ENCODE measurements around the gene PUDP.

PUDP gene

DNA sequence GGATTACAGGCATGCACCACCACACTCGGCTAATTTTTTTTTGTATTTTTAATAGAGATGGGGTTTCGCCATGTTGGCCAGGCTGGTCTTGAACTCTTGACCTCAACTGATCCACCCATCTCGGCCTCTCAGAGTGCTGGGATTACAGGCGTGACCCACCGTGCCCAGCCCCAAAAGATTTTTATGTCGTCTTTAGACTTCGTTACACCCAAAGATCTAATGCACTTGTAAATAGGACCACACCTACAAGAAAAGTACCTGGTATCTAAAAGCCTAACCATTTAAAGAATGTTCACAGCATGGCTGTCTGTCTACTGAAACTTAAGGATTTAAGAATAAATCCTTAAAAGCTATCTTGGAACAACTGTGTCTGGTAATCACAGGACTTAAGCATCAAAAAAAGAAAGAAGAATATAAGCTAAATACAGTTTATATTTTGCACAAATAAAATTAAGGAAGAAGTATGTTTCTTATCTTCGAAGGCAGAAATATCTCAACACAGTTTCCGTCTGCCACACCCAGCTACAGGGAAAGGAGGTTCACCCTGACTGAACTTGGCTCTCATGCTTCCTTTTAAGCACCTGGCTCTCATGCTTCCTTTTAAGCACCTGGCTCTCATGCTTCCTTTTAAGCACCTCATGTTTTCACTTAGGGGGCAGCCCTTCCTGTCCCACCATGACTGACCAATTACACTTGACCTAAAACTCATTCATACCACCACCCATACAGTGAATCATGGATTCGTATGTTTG is 92.4 kb downstream of the PUDP start:
- no CpG with 5 or more reads among the region's 10 CpGs for WGBS (ENCODE audit: extremely low coverage, insufficient coverage, insufficient read length)
- no peak overlapping the region for H4K12ac ChIP-seq (ENCODE audit: low read depth, low read length)
- H3K4me1 ChIP-seq (ENCODE audit: control insufficient read depth in 1 of 2, insufficient read depth in 2 of 2, low read length in 2 of 2), result no peaks in the 10 kb centered on the region
- no peaks in the 10 kb centered on the region for H3K27me3 ChIP-seq (ENCODE audit: insufficient read depth, low read length)
- no peak overlapping the region for H3K9ac ChIP-seq (ENCODE audit: low read length)
- H4K8ac ChIP-seq (ENCODE audit: low read depth, low read length), result no peak overlapping the region
- no peak overlapping the region for H3K4me3 ChIP-seq (ENCODE audit: low read depth, low read length)
- H4K91ac ChIP-seq (ENCODE audit: low read depth, low read length), result no peak overlapping the region
- DNase-seq, result no peak
- no peak overlapping the region for H3K27ac ChIP-seq (ENCODE audit: low read depth, low read length)
- H3K23ac ChIP-seq (ENCODE audit: low read length), result no peak overlapping the region
- no peak overlapping the region for H3K4ac ChIP-seq (ENCODE audit: low read depth, low read length)
- H2BK12ac ChIP-seq (ENCODE audit: low read length), result no peak overlapping the region
- H2AFZ ChIP-seq (ENCODE audit: insufficient read depth, low read length, poor library complexity), result no peak overlapping the region
- no peaks in the 10 kb centered on the region for H3K79me2 ChIP-seq (ENCODE audit: control insufficient read depth, insufficient read depth, low read length, poor library complexity)
- H3K4me2 ChIP-seq (ENCODE audit: low read length), result no peak overlapping the region
- no peaks in the 10 kb centered on the region for H3K9me3 ChIP-seq (ENCODE audit: insufficient read depth, low read depth, low read length)
- H2BK120ac ChIP-seq (ENCODE audit: insufficient read depth, low read length, poor library complexity), result no peak overlapping the region
- no peak overlapping the region for H2AK5ac ChIP-seq (ENCODE audit: low read length)
- H3K36me3 ChIP-seq (ENCODE audit: control insufficient read depth in 1 of 2, insufficient read depth in 2 of 2, low read length in 2 of 2), result peaks cover 0 to 6% of the 10 kb centered on the region in 2 experiments
- no peak overlapping the region for H2BK5ac ChIP-seq (ENCODE audit: low read depth, low read length, poor library complexity)
- H3K14ac ChIP-seq (ENCODE audit: low read length), result no peak overlapping the region
- no peak overlapping the region for H3K18ac ChIP-seq (ENCODE audit: low read length)
- no peaks in the 10 kb centered on the region for H3K79me1 ChIP-seq (ENCODE audit: low read length)

DNA sequence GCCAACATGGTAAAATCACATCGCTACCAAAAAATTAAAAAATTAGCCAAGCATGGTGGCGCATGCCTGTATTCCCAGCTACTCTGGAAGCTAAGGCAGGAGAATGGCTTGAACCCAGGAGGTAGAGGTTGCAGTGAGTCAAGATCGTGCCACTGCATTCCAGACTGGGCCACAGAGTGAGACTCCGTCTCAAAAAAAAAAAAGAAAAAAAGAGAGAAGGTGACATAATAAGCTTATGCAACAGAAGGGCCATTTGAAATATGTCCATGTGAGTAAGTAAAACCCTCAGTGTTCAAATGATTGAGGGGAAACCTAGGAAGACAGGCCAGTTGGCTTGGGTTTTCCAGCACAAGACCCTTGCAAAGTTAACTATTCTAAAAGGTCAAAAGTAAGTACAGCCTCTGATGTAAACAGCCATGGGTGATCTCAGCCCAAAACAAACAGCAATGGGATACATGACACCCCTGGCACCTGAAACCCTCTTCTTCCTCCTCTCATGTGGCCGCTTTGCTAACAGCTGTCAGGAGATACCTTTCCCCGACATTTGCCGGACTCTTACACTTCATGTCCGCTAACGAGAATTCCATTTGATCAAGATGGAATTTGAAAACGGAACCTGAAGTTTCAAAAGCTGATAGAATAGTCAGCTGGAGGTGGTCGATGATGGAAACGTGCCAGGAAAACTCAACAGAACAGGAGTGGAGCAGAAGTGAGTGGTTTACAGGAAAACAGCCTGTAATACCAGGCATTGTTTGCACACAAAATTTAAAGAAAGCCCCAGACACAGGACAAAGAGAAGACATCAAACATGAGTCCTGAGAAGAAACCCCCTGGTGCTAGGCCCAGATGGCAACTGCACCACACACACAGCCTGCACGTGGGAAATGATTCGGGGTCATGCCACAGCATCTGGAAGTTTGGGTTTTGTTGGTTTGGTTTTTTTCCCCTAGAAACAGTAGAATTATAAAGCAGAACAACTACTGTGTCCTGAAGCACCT is 93.4 kb downstream of the PUDP start:
- no peak overlapping the region for H3K9ac ChIP-seq (ENCODE audit: low read length)
- no peak overlapping the region for H3K4me2 ChIP-seq (ENCODE audit: low read length)
- H4K12ac ChIP-seq (ENCODE audit: low read depth, low read length), result no peak overlapping the region
- no peaks in the 10 kb centered on the region for H3K79me1 ChIP-seq (ENCODE audit: low read length)
- no peak overlapping the region for H3K23ac ChIP-seq (ENCODE audit: low read length)
- no peak overlapping the region for H3K27ac ChIP-seq (ENCODE audit: low read depth, low read length)
- no peak overlapping the region for H2AFZ ChIP-seq (ENCODE audit: insufficient read depth, low read length, poor library complexity)
- H4K91ac ChIP-seq (ENCODE audit: low read depth, low read length), result no peak overlapping the region
- no peak overlapping the region for H3K18ac ChIP-seq (ENCODE audit: low read length)
- no peak overlapping the region for H2AK5ac ChIP-seq (ENCODE audit: low read length)
- H3K14ac ChIP-seq (ENCODE audit: low read length), result no peak overlapping the region
- H2BK5ac ChIP-seq (ENCODE audit: low read depth, low read length, poor library complexity), result no peak overlapping the region
- H3K4me1 ChIP-seq (ENCODE audit: control insufficient read depth in 1 of 2, insufficient read depth in 2 of 2, low read length in 2 of 2), result no peaks in the 10 kb centered on the region
- no peak overlapping the region for H2BK12ac ChIP-seq (ENCODE audit: low read length)
- H3K9me3 ChIP-seq (ENCODE audit: insufficient read depth, low read depth, low read length), result no peaks in the 10 kb centered on the region
- no peaks in the 10 kb centered on the region for H3K79me2 ChIP-seq (ENCODE audit: control insufficient read depth, insufficient read depth, low read length, poor library complexity)
- H3K4ac ChIP-seq (ENCODE audit: low read depth, low read length), result no peak overlapping the region
- H3K36me3 ChIP-seq (ENCODE audit: control insufficient read depth in 1 of 2, insufficient read depth in 2 of 2, low read length in 2 of 2), result peaks cover 0 to 6% of the 10 kb centered on the region in 2 experiments
- no peak overlapping the region for H2BK120ac ChIP-seq (ENCODE audit: insufficient read depth, low read length, poor library complexity)
- no peaks in the 10 kb centered on the region for H3K27me3 ChIP-seq (ENCODE audit: insufficient read depth, low read length)
- DNase-seq, result peak in 1 of 2 donors; percentile 55
- H3K4me3 ChIP-seq (ENCODE audit: low read depth, low read length), result no peak overlapping the region
- no CpG with 5 or more reads among the region's 14 CpGs for WGBS (ENCODE audit: extremely low coverage, insufficient coverage, insufficient read length)
- H4K8ac ChIP-seq (ENCODE audit: low read depth, low read length), result no peak overlapping the region

DNA sequence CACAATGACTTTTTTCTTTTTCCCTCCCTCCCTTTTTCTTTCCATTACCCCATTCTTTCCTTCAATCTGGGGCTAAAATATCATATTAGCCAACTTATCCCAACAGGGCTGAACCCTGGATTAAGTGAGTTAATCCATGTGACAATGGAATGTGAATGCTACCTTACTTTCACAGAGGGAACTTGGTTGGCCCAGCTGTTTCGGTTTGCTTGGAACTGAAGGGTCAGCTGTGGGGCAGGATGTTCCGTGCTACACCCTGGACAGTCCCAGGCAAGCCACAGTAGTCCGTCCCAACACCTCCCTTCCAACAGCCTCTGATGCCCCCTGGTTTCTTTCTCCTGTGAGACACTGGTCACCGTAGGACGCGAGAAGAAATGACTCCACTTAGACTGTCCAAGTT is 95.4 kb downstream of the PUDP start:
- Histone ChIP-seq H3K79me1 (ENCODE audit: low read length) (no peaks in the 10 kb centered on the region), H4K8ac (ENCODE audit: low read depth, low read length) (no peak overlapping the region), H2AFZ (ENCODE audit: insufficient read depth, low read length, poor library complexity) (no peak overlapping the region), H3K23ac (ENCODE audit: low read length) (no peak overlapping the region), H2BK5ac (ENCODE audit: low read depth, low read length, poor library complexity) (no peak overlapping the region), H3K14ac (ENCODE audit: low read length) (no peak overlapping the region), H3K27me3 (ENCODE audit: insufficient read depth, low read length) (no peaks in the 10 kb centered on the region), H3K36me3 (ENCODE audit: control insufficient read depth in 1 of 2, insufficient read depth in 2 of 2, low read length in 2 of 2) (peaks cover 0 to 4% of the 10 kb centered on the region in 2 experiments), H3K4me1 (ENCODE audit: control insufficient read depth in 1 of 2, insufficient read depth in 2 of 2, low read length in 2 of 2) (no peaks in the 10 kb centered on the region), H3K9ac (ENCODE audit: low read length) (no peak overlapping the region), H3K4me3 (ENCODE audit: low read depth, low read length) (no peak overlapping the region), H3K9me3 (ENCODE audit: insufficient read depth, low read depth, low read length) (no peaks in the 10 kb centered on the region), H3K18ac (ENCODE audit: low read length) (no peak overlapping the region), H4K91ac (ENCODE audit: low read depth, low read length) (no peak overlapping the region), H2BK12ac (ENCODE audit: low read length) (no peak overlapping the region), H2BK120ac (ENCODE audit: insufficient read depth, low read length, poor library complexity) (no peak overlapping the region), H4K12ac (ENCODE audit: low read depth, low read length) (no peak overlapping the region), H3K27ac (ENCODE audit: low read depth, low read length) (no peak overlapping the region), H3K4me2 (ENCODE audit: low read length) (no peak overlapping the region), H3K4ac (ENCODE audit: low read depth, low read length) (no peak overlapping the region), H3K79me2 (ENCODE audit: control insufficient read depth, insufficient read depth, low read length, poor library complexity) (no peaks in the 10 kb centered on the region), H2AK5ac (ENCODE audit: low read length) (no peak overlapping the region)
- WGBS (ENCODE audit: extremely low coverage, insufficient coverage, insufficient read length), result no CpG with 5 or more reads among the region's 6 CpGs
- no peak for DNase-seq

DNA sequence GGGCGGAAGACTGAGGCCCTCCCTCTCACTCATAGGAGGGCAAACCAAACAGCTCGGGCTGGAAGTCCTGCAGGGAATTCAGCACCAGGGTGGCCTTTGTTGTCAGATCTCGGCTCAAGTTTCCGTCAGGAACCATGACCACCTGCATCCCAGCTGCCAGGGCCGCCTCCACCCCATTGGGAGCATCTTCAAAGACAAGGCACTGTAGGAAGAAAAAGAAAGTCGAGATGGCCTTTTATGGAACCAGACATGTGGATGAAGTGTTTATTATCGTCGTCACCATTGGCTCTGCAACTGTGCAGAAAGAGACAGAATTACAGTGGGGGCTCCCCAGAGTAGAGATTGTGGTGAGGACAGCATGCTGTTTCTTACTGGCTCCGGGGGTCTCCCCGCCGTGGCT is 97.7 kb downstream of the PUDP start:
- Histone ChIP-seq H4K12ac (ENCODE audit: low read depth, low read length) (no peak overlapping the region), H3K27ac (ENCODE audit: low read depth, low read length) (no peak overlapping the region), H2AK5ac (ENCODE audit: low read length) (no peak overlapping the region), H2BK12ac (ENCODE audit: low read length) (no peak overlapping the region), H3K9ac (ENCODE audit: low read length) (no peak overlapping the region), H3K79me1 (ENCODE audit: low read length) (no peaks in the 10 kb centered on the region), H2BK120ac (ENCODE audit: insufficient read depth, low read length, poor library complexity) (no peak overlapping the region), H3K36me3 (ENCODE audit: control insufficient read depth in 1 of 2, insufficient read depth in 2 of 2, low read length in 2 of 2) (peaks cover 0 to 2% of the 10 kb centered on the region in 2 experiments), H3K18ac (ENCODE audit: low read length) (no peak overlapping the region), H3K9me3 (ENCODE audit: insufficient read depth, low read depth, low read length) (no peaks in the 10 kb centered on the region), H3K79me2 (ENCODE audit: control insufficient read depth, insufficient read depth, low read length, poor library complexity) (no peaks in the 10 kb centered on the region), H3K27me3 (ENCODE audit: insufficient read depth, low read length) (no peaks in the 10 kb centered on the region), H3K14ac (ENCODE audit: low read length) (no peak overlapping the region), H3K4me3 (ENCODE audit: low read depth, low read length) (no peak overlapping the region), H3K23ac (ENCODE audit: low read length) (no peak overlapping the region), H3K4me2 (ENCODE audit: low read length) (no peak overlapping the region), H4K8ac (ENCODE audit: low read depth, low read length) (no peak overlapping the region), H2AFZ (ENCODE audit: insufficient read depth, low read length, poor library complexity) (no peak overlapping the region), H3K4ac (ENCODE audit: low read depth, low read length) (no peak overlapping the region), H3K4me1 (ENCODE audit: control insufficient read depth in 1 of 2, insufficient read depth in 2 of 2, low read length in 2 of 2) (no peaks in the 10 kb centered on the region), H4K91ac (ENCODE audit: low read depth, low read length) (no peak overlapping the region), H2BK5ac (ENCODE audit: low read depth, low read length, poor library complexity) (no peak overlapping the region)
- DNase-seq, result no peak
- WGBS (ENCODE audit: extremely low coverage, insufficient coverage, insufficient read length), result no CpG with 5 or more reads among the region's 11 CpGs

All from trophoblast cell (in vitro differentiated cells and primary cell).